Measurements from ENCODE around the gene GRIK1.
"Not testable (repeated sequence)": the region's sequence is repeated elsewhere in the genome, so short reads cannot be mapped to it uniquely, and the experiment has no call there.

GRIK1 gene

DNA sequence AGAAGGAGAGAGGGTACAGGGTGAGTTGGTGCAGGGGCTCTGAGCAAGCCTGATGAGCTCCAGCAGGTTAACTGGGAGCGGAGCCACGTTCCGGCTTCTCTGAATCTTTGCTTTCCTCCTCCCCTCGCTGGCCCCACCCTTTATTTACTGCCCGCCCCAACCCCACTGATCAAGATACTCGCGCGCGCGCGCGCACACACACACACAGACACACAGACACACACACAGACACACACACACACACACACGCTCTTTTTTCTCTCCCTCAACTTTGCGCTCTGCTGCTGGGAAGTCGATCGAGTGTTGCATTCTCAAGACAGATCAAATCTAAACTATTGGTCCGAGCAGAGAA, at the start of gene GRIK1:
Gene GRIK1 (minus strand): TSS at position 73 of the 352 bp plus-strand sequence.
- FAIRE-seq: no peak

DNA sequence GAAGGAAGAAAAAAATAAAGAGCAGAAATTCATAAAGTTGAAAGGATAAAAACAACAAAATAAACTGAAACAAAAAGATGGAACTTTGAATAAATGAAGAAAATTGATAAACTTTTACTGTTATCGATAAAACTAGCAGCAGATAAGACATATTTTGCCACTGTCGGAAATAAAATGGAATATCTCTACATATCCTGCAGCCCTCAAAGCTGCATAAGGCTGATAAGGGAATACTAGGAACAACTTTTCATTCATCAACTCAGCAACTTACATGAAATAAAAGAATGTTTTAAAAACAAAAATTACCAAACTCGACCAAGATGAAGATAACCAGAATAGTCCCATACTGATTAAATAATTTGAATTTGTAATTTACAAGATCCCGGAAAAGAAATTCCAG, 48.0 kb upstream of the GRIK1 start:
- no peak for FAIRE-seq

DNA sequence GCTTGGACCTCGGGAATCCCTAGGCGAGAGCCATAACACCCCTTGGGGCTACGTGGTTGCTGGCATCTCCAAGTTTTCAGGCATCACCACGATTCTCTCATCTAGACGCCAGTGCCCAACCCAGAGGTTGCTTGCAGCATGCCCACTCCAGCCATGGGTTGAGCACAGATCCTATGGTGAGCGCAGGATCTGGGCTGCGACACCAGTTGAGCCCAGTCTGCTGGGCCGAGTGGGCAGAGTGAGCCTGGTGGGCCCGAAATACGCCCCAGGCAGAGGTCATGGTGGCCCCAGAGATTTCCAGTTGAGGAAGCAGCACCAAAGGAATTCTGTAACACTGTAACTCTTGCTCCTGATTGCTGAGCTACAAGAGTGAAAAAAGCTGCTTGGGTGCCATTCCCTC, 46.1 kb upstream of the GRIK1 start:
- FAIRE-seq: no peak

DNA sequence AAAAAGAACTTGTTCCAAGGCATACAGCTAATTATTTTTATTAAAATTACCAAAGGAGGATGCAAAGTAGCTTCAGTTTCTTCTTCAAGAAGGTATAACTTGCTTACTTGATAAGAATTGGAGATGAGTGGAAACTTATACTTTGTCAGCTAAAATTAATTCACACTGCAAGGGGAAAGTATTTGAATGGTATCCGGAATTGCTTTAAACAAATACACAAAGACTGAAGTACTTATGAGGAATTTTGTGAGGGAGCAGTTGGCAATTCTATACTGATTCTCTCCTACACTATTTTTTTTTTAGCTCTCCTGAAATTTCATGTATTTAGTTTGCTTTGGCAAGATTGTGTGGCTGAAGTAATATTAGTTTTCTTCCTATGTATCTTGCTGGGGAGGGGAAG, 39.2 kb upstream of the GRIK1 start:
- no peak for FAIRE-seq

DNA sequence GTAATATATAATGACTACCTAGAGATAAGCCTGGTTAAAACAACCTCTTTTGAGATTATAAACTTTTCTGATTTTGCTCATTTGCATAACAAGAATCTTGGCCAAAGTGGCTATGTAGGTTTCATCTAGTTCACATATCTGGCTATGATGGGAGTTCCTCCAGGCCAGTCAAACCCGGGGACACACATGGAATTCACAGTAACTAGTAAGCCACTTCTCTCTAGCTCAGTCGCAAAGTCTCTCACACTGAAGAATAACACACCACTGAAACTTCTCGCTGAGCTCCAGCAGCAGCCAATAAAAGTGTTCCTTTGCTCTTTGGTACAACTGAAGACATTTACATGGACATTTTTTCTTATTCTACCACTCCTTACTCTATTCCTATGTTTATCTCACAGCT, 36.0 kb upstream of the GRIK1 start:
- FAIRE-seq: no peak

DNA sequence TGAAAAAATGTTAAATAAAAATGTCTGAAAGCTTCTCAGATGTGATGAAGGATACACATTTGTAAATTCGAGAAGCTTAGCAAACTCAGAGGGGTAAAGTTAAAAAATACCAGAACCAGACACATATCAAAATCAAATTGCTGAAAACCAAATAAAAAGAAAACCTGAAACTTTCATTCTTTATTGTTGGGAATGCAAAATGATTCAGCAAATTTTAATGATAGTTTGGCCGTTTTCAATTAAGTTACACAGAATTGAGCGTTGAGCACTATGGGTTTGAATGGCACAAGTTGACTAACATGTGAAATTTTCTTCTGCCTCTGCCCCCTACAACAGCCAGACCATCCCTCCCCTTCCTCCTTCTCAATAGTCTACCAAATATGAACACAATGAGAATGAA, 33.5 kb upstream of the GRIK1 start:
- no peak for FAIRE-seq

DNA sequence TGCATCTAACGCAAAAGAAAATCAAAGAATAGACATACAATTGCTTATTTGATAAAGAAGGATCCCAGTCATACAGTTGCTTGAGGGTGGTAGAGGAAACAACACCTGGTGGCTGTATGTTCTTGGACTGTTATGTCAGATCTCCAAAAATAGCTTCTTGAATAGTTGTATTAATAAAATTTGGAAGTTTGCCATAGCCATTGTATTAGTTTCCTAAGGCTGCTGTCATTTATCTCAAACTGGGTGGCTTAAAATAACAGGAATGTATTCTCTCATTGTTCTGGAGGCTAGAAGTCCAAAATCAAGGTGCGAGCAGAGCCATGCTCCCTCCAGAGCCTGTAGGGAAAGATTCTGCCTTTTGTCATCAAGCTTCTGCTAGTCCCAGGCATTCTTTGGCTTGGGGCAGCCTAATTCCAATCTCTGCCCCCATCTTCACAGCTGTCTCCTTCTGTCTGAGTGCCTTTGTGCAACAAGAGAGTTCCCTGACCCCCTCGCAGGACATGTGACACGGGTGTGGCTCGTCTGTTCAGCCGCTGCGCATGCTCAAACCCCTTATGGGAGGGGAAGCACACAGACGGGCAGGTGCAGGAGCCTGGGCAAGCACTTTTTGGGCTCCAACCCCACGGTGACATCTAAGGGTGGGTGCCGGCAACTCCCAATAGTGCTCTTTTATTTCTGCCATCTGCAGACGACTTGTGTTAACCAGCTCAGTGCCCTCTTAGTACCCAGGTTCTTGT, 21.7 kb upstream of the GRIK1 start:
- no peak for FAIRE-seq

DNA sequence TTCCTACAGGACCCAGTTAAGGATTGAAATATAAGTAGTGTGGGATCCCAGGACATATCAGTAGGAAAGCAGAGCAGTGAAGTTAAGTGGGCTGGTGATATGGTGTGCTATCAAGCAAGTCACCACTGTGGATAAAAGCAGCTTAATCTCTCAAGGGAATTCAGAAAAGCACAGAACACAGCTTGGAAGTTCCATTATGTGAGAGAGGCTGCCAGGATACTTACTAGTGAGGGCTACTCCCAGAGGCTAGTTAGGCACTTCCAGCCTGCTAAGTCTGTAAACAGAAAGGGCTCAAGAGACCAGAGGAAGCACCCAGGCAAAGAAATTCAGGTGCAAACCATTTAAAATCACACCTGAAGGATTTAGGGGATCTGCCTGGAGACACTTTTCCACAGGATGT, 18.8 kb upstream of the GRIK1 start:
- FAIRE-seq: no peak

DNA sequence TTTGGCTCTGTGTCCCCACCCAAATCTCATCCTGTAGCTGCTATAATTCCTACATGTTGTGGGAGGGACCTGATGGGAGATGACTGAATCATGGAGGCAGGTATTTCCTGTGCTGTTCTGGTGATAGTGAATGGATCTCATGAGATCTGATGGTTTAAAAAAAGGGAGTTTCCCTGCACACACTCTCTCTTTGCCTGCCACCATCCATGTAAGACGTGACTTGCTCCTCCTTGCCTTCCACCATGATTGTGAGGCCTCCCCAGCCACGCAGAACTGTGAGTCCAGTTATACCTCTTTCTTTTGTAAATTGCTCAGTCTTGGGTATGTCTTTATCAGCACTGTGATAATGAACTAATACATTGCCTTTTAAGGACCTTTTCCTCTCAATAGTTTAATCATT, 18.2 kb upstream of the GRIK1 start:
- FAIRE-seq: not testable (repeated sequence)

DNA sequence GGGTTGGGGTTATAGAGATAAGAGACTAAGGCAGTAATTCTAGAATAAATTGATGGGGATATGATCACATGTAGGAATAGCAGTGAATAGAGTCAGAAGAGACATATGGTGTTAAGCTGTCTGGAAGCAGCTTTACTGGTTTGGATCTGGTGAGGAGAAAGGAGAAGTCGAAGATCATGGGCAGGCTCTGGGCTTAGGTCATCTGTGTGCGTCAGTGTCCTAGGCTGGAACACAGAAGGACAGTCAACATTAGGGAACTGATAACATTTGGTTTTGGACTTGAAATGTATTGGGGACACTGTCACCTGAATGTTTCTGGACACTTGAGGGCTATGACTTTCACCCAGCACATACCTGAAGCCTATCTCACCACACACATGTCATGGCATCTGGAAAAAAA, 13.9 kb upstream of the GRIK1 start:
- FAIRE-seq: no peak

DNA sequence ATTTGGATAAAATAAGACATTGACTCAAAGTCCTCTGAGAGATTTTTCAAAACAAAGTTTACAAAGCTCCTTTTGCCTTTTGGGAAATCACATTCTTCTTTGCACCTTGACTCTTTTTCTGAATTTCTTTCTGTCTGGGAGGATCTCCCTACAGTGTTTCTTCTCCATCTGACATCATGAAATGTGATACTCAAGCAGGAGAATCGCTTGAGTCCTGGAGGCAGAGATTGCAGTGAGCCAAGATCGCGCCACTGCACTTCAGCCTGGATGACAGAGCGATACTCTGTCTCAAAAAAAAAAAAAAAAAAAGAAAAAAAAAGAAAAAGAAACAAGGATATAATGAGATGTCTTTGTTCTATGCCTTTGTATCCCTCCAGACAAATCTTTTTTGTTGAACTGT, 13.3 kb upstream of the GRIK1 start:
- no peak for FAIRE-seq

DNA sequence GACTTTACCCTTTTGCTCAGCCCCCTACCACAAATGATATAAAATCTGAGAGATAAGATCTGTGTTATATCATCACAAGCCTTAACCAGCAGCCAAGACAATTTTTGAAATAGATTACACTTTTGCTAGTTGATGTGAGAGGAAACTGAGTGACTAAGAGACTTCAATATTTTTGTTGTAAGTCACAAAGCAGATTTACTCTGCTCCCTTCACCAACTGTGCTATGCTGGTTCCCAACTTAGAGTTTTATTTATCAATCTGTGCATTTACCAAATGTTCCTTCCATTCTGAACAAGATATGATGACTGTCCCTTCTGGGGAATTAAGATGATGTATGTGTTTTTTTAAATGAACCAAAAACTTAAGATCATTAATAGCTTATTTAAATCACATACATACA, 12.1 kb upstream of the GRIK1 start:
- FAIRE-seq: no peak

DNA sequence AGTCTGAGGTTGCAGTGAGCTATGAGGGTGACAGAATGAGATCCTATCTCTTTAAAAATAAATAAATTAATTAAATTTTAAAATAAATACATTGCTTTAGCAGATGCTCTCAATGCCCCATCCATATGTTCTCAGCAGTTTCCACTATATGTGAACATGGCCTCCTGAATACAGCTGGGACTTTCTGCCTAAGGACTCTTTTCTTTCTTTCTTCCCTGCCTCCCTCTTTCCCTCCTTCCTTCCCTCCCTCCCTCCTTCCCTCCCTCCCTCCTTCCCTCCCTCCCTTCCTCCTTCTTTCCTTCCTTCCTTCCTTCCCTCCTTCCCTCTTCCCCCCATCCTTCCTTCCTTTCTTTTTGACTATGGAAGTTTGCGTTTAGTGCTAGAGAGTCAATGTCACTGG, 10.2 kb upstream of the GRIK1 start:
- no peak for FAIRE-seq

DNA sequence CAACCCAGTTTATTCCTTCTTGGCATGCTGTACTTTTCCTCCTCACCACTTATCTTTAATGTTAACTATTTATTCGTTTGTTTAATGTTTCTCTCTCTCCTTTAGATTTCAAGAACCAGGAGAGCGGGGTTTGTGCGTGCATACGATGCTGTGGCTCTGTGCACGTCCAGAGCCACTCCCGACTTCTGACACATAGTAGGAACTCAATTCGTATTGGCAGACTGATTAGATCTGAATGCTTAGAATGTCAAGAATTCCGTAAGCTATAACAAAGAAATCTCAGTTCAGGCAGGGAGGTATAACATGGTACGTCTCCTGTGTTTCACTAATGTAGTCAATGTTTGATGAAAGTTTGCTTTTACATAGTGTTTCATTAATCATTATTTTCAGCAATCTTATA, 7.3 kb upstream of the GRIK1 start:
- no peak for FAIRE-seq

DNA sequence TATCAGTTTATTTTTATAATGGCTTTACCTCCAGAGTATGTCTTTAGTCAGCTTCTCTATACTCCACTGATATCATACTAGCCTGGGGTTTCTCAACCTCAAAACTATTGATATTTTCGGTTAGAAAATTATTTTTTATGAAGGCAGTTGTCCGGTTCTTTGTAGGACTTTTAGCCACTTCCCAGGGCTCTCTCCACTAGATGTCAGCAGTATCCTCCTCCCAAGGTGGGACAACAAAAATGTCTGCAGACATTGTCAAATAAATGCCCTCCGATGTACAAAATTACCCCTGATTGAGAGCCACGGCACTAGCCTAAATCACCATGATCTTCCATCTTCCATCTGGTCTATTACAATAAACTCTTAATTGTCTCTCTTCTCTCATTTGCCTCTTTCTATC, 4.1 kb upstream of the GRIK1 start:
- no peak for FAIRE-seq

DNA sequence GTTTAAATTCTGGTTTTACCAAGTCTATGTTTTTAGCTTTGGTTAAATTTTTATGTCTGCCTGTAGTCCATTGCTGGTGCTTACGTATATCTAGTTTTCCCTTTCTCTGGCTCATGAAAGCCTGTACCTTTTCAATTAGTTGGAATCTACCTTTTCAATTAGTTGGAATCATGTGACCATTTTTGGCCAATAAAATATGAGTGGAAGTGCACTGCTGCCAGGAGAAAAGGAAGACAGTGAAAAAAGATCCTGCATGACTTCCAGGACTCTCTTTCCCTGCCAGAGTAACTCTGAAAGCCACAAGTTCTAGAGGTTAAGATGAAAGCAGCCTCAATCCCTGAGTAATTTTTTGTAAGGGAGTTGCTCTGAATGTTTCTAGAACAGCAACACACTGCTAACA, 2.2 kb upstream of the GRIK1 start:
- no peak for FAIRE-seq

DNA sequence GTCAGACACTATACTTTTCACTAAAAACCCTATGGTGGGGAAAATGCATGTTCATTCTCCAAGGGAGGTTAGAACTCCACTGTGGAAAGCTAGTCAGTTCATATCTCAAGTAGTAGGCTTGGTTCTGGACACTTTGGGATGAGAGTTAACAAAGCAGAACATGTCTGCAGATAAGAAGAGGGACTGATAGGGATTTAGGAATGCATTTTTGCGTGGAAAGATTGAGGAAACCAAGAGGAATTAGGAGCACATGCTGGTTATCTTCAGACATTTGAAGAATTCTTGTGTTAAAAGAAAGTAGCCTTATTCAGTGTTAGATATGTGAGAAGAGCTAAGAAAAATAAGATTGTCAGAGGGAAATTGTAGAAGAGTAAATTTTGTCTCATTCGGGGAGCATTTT, 1.2 kb upstream of the GRIK1 start:
- no peak for FAIRE-seq

DNA sequence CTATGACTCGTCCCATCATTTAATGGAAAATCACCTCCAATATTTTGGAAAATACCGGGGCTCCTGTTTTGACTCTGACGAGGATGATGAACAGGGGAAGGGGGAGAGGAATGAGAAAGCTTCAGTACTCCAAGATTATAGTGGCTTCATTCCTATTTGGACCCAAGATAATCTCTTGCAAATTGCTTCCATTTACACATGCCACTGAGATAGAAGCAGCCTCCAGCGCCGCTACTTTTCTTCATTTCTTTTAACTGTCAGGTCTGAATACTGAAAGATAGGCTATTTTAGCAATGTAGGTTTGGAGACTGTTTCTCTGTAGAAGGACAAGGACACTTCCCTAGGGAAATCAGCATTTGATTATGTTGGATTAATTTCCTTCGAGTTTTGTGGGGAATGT, 565 bp upstream of the GRIK1 start:
- no peak for FAIRE-seq

DNA sequence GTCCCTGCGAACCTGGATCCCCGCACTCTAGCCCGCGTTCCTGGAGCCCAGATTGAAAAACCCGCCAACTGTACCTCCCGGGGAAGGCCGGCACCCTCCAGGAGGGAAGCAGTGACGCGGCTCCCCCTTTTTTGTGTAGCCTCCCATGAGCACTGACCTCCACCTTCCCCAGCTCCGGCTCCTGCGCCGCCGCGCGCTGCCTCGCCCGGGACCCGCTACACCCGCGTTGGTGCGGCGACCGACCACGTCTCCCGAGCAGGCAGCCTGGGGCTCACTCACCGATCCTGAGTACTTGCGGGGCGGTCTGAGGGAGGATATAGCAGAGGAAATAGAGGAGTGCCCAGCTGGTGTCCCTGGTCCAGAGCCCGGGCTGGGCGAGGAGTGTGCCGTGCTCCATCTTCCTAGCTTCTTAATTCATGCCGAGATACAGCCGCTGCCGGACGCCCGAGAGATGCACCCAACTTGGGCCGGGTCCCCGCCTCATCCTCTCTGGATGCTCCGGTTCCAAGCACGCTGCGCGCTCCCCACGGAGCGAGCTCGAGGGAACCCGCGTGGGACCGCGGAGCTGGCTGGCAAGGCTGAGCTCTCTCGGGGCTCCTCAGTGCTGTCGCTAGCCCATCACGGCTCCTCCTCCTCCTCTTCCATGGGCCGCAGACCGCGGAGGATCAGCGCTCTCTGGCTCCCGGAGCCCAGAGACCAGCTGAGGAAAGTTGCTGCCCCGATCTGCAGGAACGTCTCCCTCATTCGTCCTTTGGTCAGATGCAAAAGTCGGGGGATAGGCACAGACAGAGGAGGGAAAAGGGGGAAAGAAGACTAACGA, 482 bp downstream of the GRIK1 start:
- FAIRE-seq: no peak

DNA sequence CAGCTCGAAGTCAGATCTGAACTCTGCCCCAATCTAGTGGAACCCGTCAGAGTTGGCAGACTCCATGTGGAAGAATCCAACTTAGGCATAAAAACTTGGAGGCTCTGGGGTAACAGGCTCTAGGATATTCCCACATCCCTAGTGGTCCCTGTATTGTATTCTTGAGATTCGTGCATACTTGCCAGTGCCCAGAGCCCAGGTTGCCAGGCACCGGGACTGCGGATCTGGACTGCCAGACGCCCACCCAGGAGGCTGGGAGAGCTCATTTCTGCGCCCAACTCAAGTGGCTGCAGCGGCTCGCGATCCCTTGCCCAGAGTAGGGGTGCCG, 1.1 kb downstream of the GRIK1 start:
- FAIRE-seq: no peak

DNA sequence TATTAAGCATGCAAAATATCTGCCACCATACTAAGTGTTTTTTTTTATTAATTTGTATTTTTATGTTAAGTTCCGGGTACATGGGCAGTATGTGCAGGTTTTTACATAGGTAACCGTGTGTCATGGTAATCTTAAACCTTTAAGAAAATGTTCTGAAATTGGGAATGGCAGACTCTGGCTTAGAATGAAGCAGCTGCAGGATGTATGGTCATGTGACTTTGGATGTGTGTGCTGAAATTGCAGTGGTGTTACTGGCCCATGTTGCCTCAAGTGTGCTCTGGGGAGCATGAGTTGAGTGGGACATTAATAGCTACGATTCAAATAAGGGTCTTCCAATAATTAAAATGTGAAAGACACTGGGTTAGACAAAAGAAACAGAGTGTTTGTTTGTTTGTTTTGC, 6.7 kb downstream of the GRIK1 start:
- no peak for FAIRE-seq

DNA sequence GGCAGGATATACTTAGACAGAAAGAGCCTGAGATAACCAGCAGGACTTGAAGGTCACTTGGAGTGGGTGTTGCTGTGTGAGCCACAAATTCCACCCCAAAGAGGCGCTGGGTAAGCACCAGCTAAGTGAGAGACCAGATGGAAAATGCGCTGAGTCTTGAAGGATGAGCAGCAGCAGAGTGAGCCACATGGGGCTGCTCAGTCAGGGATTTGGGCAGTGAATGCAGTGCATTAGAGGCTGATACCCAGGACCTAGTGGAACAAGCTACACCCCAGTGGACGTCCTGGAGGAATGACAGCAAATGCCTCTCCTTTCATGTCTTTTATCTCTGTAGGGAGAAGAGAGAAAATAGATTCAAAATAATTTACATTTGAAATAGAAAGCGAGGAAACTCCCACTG, 11.3 kb downstream of the GRIK1 start:
- FAIRE-seq: no peak

DNA sequence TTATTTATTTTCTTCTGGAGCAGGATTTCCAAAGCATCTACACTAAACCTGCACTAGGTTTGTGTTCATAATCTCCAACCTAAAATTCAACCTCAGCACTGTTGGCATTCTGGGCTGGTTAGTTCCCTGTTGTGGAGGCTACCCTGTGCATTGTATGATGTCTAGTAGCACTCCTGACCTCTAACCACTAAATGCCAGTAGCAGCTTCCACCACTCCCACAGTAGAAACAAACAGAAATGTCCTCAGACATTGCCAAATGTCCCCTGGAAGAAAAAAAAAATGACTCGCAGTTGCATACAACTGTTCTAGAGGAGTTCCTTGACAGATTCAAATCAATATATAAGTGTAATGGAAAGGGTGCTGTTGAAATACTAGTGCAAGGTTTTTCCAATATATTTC, 18.9 kb downstream of the GRIK1 start:
- no peak for FAIRE-seq

DNA sequence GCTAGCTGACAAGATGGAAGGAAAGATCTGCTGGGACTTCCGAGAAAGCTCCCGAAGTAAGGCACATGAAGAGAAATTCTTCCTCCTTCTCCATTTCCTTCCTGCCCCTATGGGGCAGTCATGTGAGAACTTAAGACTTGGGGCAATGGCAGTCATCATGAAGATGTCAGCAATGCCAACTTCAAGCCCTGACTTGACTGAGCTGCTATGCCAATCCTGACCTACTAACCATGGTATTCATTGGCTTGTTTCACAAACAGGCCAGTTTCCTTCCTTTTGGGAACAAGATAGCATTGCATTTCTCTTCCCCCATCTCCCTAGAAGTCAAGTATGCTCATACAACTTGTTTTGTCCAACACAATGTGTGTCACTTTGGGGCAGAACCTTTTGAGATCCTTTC, 25.5 kb downstream of the GRIK1 start:
- no peak for FAIRE-seq

DNA sequence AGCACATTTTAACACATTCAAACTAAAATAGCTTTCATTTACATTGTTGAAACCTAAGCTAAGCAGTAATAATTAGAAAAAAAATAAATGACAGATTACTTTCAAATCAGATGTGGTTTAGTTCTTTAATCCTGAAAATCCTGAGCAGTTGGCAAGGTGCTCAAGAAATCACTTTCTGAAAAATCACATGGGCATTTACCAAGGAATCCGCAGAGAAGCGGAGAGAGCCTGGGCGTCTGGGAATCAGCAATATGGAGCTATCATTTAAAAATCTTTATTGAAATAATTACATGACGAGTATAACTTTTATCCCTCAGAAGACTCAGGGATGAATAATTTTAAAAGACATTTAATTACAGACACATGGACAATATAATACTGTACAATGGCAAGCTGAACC, 30.2 kb downstream of the GRIK1 start:
- no peak for FAIRE-seq
